ENCODE measurements around the gene MOGAT2.
"Not testable (repeated sequence)": the region's sequence is repeated elsewhere in the genome, so short reads cannot be mapped to it uniquely, and the experiment has no call there.

MOGAT2 gene

DNA sequence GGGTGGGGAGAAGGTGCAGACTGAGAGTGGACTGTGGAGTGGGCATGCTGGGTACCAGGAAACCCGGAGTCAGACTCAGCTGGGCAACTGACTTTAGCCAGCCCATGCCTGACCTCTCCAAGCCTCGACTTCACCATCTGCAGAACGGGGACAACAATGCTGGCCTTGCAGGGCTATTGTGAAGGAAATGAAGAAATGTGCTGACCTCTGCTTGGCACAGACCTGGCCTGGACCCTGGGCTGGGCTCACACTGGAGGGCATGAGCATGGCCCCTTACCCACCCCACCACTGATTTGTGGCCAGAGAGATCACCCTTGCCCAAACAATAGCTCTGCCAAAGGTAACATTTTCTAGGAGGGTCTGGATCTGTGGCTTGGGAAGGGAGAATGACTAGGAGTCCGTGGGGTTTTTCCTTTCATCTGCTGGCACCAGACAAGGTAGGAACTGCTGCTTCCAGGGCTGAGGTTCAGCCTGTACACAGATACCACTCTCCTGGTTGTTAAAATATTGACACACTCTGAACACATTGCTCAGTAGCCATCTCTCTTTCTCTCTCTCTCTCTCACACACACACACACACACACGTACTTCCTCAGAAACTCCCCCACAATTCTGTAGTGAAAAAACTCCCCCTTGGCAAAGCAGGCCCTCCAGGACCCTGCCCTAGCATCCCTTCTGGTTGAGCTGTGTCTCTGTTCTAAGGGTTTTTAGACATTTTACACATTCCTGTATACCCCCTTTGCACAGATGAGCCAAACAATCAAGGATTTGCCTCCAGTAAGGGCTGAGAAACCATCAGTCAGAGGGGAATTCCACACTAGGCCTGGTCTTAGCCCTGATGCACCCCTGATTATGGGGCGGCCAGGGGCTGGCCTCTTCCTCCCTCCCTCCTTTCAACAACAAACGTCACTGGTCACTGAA, 1.0 kb downstream of the MOGAT2 start:
- in situ Hi-C loops (cut with MboI; ENCODE audit: low sequenced_read_pairs) = loop anchor here (25.0 kb wide), 1 partner anchor 594 kb away; no protein-coding TSS in a partner anchor

DNA sequence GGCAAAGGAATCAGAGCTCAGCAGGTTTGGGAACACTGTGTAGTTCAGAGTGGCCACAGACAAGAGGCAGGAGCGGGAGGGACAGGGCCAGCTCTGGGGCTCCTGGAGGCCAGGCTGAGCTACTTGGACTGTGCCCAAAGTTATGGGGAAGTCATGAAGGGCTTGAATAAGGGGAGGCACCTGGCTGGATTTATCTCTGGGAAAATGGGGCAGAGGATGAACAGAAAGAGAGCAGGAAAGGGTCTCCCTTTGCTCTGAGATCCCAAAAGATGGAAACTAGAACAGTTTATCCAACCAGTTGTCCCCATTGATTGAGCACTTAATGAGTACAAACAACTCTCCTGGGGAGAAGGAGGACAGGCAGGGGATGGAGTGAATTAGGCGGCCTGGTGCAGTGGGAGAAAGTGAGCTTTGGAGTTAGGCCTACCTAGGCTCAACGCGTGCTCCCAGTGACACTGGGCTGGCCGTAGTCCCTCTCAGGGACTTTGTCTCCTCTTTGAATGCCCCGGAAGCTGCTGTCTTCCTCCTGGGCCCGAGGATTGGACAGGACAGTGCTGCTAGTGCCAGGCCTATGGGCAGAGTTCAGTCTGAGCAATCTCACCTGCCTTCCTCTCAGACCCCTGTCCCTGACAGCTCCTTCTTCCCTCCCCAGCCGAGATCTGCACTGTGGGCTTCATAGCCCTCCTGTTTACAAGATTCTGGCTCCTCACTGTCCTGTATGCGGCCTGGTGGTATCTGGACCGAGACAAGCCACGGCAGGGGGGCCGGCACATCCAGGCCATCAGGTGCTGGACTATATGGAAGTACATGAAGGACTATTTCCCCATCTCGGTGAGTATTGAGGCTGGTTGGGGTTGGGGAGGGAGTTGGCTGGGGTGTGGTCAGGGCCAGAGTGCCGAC, 2.0 kb downstream of the MOGAT2 start:
- in situ Hi-C loops (cut with MboI; ENCODE audit: low sequenced_read_pairs) = loop anchor here (25.0 kb wide), 1 partner anchor 593 kb away; no protein-coding TSS in a partner anchor

- in situ Hi-C loops (cut with MboI; ENCODE audit: low sequenced_read_pairs) = loop anchor here (25.0 kb wide), 1 partner anchor 592 kb away; no protein-coding TSS in a partner anchor
Observed at GRCh38 chr11:75720639-75721038, 3.0 kb downstream of the MOGAT2 start.

- in situ Hi-C loops (cut with MboI; ENCODE audit: low sequenced_read_pairs) = loop anchor here (25.0 kb wide), 1 partner anchor 590 kb away; no protein-coding TSS in a partner anchor
Observed at GRCh38 chr11:75721852-75722668, 4.4 kb downstream of the MOGAT2 start.

- in situ Hi-C loops (cut with MboI; ENCODE audit: low sequenced_read_pairs) = loop anchor here (25.0 kb wide), 1 partner anchor 590 kb away; no protein-coding TSS in a partner anchor
Observed at GRCh38 chr11:75722669-75723042, 5.0 kb downstream of the MOGAT2 start.

DNA sequence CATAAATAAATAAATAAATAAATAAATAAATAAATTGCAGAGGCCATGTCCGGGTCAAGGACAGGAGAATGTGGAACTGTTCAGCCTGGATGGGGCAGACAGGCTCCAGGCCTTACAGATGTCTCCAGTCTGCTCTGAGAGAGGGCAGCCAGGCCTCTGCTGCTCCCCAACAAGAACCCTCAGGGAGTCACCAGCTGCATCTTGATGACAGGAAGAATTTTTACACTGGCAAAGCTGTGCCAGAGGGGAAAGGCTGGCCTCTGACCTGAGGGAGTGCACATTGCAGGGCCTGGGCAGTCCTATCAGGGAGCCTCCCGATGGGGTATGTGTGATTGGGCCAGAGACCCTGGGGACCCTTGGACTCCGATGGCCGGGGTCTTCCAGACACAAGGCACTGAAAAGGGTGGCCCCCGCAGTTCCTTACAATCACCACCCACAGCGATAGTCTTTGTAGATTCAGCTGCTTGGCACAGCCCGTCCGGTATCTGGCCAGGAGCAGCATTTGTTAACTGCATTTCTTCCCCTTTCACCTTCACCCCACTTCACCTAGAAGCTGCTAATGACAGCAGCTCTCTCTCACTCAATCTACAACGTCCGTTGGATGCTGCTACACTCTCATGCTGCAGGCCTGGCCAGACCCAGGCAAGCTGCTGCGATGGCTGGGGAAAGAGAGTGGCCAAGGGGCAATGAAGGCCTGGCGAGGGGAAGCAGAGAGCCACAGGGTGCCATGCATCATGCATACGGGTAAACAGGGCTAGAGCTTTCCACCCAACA, 8.1 kb downstream of the MOGAT2 start:
- in situ Hi-C loops (cut with MboI; ENCODE audit: low sequenced_read_pairs) = no loop called here

DNA sequence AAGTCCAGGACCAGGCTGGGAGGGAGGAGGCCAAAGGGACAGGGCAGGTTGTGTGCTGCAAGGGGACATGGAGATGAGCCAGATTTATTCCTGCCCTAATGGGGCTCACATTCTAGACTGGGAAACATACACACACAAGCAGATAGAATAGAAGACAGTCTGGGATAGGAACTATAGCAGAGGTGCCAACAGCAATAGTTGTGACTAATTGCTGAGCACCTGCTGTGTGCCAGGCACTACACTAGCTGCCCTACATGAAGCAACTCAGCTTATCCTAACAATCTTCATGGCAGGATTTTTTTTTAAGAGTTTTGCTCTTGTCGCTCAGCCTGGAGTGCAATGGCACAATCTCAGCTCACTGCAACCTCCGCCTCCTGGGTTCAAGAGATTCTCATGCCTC, 11.4 kb downstream of the MOGAT2 start:
- in situ Hi-C loops (cut with MboI; ENCODE audit: low sequenced_read_pairs) = no loop called here

- in situ Hi-C loops (cut with MboI; ENCODE audit: low sequenced_read_pairs) = no loop called here
Observed at GRCh38 chr11:75731095-75731494, 13.5 kb downstream of the MOGAT2 start.

DNA sequence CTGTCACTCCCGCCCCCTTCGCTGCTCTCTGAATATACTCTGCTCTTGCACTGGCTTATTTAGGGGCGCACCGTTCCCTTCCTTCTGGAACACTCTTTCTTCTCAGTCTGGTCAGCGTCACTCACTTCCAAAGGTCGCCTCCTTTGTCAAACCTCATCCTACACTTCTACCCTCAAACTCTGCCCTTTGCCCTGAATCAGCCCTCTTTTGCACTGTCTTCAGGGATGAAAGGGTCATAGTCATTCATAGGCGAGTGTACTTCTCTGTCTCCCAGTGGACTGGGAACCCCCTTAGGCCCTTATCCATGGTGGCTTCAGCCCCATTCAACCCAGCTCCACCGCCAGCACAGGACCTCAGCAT, 15.4 kb downstream of the MOGAT2 start:
- in situ Hi-C loops (cut with MboI; ENCODE audit: low sequenced_read_pairs) = no loop called here

DNA sequence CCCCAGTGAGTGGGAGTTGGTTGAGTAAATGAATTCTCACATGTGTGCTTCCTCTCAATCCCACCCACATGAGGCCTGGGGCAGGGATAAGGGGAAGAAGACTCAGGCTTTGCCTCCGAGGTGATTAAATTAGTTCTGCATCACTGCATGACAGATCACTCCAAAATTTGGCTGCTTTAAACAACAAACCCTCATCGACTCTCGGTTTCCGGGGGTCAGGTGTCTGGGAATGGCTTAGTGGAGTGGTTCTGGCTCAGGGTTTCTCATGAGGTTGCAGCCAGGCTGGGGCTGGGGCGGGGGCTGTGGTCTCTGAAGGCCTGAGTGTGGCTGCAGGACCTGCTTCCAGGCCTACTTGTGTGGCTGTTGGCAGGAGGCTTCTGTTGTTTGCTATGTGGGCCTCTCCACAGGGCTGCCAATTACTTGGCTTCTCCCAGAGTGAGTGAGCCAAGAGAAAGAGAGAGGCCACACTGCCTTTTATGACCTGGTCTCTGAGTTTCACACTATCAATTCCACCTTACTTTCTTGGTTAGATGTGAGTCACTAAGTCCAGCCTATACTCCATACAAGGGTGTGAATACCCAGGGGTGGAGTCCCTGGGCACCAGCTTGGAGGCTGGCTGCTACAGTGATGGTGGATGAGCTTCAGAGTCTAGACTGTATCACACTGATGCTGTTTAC, 15.9 kb downstream of the MOGAT2 start:
- in situ Hi-C loops (cut with MboI; ENCODE audit: low sequenced_read_pairs) = no loop called here

DNA sequence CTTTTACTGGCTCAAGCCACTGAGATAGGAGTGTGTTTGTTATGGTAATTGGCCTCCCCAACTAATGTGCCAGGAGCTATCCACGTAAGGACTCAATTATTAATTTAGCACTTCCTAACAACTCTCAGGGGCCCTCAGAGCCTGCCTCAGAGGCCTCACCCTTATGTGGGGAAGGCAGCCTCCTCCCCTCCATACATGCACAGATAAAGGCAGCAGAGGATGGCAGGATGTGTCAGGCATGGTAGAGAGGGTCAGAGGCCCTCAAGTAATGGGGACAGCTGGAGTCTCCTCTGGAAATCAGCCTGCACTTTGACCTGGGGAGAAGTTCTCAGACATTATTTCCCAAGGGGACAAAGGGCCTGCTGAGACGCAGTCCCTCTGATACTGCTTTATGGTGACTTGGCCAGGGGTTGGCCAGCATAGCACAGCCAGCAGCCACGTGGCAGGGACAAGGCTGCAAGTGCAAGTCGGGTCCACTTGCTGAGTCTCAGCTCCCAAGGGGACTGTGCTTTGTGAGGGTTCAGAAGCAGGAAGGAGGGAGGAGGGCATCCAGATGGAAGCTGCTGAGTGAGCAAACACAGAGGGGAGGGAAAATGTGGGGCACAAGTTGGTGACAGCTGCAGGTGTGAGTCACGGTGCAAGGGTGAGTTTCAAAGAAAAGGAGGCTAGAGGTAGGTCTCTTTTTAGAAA, 17.0 kb downstream of the MOGAT2 start:
- in situ Hi-C loops (cut with MboI; ENCODE audit: low sequenced_read_pairs) = no loop called here

DNA sequence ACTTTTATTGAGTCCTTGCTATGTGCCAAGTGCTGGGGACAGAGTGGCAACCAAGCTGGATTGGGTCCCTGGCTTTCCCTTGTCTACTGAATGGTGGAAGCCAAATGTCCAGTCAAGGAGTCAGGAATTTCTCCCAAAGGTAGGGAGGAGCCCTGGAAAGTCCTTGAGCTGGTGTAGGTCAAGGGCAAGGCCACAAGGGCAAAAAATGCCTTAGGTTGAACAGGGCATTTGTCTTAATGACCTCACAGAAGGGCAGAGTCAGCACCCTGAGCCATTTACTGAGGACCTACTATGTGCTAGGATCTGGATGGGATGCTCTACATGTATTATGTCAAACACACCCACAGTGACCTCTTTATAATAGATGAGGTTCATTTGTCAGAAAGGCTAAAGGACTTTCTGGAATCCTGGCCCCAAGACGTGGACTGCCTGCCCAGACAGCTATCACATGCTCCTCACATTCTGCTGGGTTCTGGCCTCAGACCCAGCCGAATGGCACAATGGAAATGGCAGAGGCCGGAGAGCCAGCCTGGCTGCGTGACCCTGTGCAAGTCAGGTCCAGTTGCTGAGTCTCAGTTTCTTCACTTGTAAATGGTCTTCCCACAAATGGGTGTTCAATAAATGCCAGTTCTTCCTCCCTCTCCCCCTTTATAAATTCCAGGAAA, 17.7 kb downstream of the MOGAT2 start:
- in situ Hi-C loops (cut with MboI; ENCODE audit: low sequenced_read_pairs) = no loop called here

GRCh38 chr11:75737314-75737713, 19.7 kb downstream of the MOGAT2 start:
- in situ Hi-C loops (cut with MboI; ENCODE audit: low sequenced_read_pairs) = no loop called here

GRCh38 chr11:75740681-75741080, 23.0 kb downstream of the MOGAT2 start:
- in situ Hi-C loops (cut with MboI; ENCODE audit: low sequenced_read_pairs) = no loop called here

DNA sequence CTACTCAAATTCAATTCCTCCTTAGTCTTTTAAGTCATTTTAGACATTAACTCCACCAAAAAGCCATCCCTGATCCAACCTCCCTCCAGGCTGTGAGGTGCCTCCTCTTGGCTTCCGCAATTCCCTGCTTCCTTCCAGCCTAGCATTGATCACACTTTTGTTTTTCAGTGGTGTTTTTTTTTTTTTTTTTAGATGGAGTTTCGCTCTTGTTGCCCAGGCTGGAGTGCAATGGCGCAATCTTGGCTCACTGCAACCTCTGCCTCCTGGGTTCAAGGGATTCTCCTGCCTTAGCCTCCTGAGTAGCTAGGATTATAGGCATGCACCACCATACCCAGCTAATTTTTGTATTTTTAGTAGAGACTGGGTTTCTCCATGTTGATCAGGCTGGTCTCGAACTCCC, 25.5 kb downstream of the MOGAT2 start:
- in situ Hi-C loops (cut with MboI; ENCODE audit: low sequenced_read_pairs) = not testable (repeated sequence)

GRCh38 chr11:75743711-75744563, 26.3 kb downstream of the MOGAT2 start:
- in situ Hi-C loops (cut with MboI; ENCODE audit: low sequenced_read_pairs) = no loop called here

DNA sequence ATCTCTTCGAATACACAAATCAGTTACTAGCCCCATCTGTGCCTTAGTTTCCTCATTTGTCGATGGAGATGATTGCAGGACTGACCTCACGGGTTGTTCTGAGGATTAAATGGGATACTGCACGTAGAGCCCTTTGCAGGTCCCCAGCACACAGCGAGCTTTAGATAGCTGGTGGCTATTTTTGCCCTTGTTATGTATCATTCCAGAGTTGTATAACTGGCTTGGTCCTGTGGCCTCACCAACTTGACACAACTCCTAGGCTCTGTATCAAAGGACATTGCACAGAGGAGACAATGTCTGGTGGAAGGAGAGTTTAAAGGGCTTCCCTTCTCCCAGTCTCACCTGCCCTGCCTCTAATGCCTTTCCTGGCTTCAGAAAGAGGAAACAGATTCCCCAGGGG, 28.2 kb downstream of the MOGAT2 start:
- in situ Hi-C loops (cut with MboI; ENCODE audit: low sequenced_read_pairs) = no loop called here
